ENCODE data around the gene TICAM2. TPM values are rescaled to one million over a fixed set of nuclear protein-coding genes. Genes with fewer than 3 reads are reported as not detected.

TICAM2 gene
- total RNA-seq, 4 donors from 2014 or later: 1.2 to 3.9 (median 1.7) TPM

DNA sequence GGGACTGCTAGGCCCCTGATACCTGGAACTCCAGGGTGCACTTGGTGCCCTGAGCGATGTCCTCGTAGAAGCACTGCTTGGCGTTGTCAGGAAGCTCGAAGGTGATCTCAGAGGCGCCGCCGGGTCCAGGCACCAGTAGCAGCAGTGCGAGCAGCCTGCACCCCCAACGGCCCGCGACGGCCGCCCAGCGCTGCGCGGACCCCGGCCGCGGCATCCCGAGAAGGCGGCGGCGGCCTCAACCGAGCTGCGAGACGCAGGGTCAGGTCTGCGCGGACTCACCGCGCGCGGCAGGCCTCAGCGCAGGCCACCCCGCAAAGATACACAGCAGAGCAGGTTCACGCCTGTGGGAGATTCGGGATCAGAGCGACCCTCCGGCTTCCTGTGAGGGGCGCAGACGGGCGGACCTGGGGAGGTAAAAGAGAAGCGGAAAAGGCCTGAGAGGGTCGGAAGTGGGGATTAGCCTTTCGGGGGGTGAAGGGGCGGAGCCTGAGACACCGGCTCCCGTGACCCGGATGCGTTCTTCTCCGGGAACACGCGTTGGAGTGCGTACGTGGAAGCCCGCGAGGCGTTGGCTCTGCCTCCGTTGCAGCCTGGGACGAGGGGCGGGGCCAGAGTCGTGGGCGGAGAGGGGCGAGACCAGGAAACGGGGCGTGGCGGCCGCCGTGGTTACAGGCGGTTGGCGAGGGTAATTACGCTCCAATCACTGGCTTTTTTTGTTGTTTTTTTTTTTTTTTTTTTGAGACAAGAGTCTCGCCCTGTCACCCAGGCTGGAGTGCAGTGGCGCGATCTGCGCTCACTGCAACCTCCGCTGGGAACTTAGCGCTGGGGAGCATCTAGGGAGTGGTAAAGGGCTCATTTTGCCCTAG is 23.5 kb upstream of the TICAM2 start, which contains the start of gene TMED7:
Gene TMED7, minus strand, starts transcription at position 458 of the 866 bp plus-strand sequence. Its CDS starts 244 bp downstream, at position 214.
- TF ChIP-seq, protein P1, sequence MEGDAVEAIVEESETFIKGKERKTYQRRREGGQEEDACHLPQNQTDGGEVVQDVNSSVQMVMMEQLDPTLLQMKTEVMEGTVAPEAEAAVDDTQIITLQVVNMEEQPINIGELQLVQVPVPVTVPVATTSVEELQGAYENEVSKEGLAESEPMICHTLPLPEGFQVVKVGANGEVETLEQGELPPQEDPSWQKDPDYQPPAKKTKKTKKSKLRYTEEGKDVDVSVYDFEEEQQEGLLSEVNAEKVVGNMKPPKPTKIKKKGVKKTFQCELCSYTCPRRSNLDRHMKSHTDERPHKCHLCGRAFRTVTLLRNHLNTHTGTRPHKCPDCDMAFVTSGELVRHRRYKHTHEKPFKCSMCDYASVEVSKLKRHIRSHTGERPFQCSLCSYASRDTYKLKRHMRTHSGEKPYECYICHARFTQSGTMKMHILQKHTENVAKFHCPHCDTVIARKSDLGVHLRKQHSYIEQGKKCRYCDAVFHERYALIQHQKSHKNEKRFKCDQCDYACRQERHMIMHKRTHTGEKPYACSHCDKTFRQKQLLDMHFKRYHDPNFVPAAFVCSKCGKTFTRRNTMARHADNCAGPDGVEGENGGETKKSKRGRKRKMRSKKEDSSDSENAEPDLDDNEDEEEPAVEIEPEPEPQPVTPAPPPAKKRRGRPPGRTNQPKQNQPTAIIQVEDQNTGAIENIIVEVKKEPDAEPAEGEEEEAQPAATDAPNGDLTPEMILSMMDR (IDR thresholded peaks at IDR 0.05): no peak
- ATAC-seq (ENCODE audit: low FRiP score): peak; percentile 99
- DNase-seq (ENCODE audit: low spot score): peak; percentile 99

GRCh38 chr5:115624994-115625393 is 22.7 kb upstream of the TICAM2 start:
- no peak for ATAC-seq (ENCODE audit: low FRiP score)
- no peak for DNase-seq (ENCODE audit: low spot score)
- TF ChIP-seq, protein P1 (IDR thresholded peaks at IDR 0.05): no peak

GRCh38 chr5:115623658-115624057 is 21.4 kb upstream of the TICAM2 start:
- ATAC-seq (ENCODE audit: low FRiP score) (no peak), DNase-seq (ENCODE audit: low spot score) (no peak)
- TF ChIP-seq, protein P1 (IDR thresholded peaks at IDR 0.05): no peak

- ATAC-seq (ENCODE audit: low FRiP score): no peak
- TF ChIP-seq, protein P1 (IDR thresholded peaks at IDR 0.05): no peak
- DNase-seq (ENCODE audit: low spot score): no peak
These were observed 19.2 kb upstream of the TICAM2 start for GRCh38 chr5:115621365-115621900.

DNA sequence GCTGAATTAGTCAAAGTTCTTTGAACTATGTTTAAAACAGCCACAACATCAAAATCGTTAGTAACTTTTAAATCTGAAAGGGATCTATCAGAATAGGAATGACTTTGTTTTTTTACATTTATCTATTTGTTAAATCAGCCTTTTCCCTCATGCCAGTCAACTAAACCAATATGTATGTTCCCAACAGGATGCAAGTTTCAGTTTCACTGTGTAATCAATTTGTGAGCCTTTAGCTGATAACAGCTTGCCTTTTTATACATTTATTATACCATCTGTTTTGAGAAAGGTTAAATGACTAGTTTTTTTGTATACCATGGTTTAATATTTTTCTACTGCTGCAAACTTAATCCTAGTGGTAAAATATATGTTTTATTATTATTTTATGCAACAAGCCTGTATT is 14.6 kb upstream of the TICAM2 start:
- ATAC-seq (ENCODE audit: low FRiP score) (no peak), DNase-seq (ENCODE audit: low spot score) (no peak)
- TF ChIP-seq, protein P1 (IDR thresholded peaks at IDR 0.05): no peak

GRCh38 chr5:115616472-115616871 is 14.2 kb upstream of the TICAM2 start:
- TF ChIP-seq, protein P1 (IDR thresholded peaks at IDR 0.05): no peak
- ATAC-seq (ENCODE audit: low FRiP score): no peak
- DNase-seq (ENCODE audit: low spot score): no peak

Data from omental fat pad (tissue), 4 donors.